Measurements from ENCODE around the gene ALPP. TPM values are rescaled to one million over a fixed set of nuclear protein-coding genes. Genes with fewer than 3 reads are reported as not detected.

ALPP gene
- total RNA-seq, 1 experiment from 2014 or later = 0.20 TPM

GRCh38 chr2:232388324-232388891 is 9.9 kb downstream of the ALPP start (continued):
- TF ChIP-seq CREM (CRISPR knock-in tag; IDR thresholded peaks at IDR 0.05) = no peak
- TF ChIP-seq ZNF317 (CRISPR knock-in tag; IDR thresholded peaks at IDR 0.05; ENCODE audit: borderline replicate concordance, low read depth) = no peak
- 0 out of 2 replicates have a peak, but pooled peaks have one; percentile 18 for TF ChIP-seq TP53 (CRISPR knock-in tag; IDR thresholded peaks at IDR 0.05)
- no peak for TF ChIP-seq ATF6 (CRISPR knock-in tag; IDR thresholded peaks at IDR 0.05)
- no peak for TF ChIP-seq MYBL2 (CRISPR knock-in tag; IDR thresholded peaks at IDR 0.05)
- no peak for TF ChIP-seq ESRRA (CRISPR knock-in tag; IDR thresholded peaks at IDR 0.05; ENCODE audit: borderline replicate concordance)
- no peak for TF ChIP-seq ARID4B (CRISPR knock-in tag; IDR thresholded peaks at IDR 0.05; ENCODE audit: borderline replicate concordance)
- TF ChIP-seq MLX (CRISPR knock-in tag; IDR thresholded peaks at IDR 0.05) = no peak
- TF ChIP-seq, protein P1, sequence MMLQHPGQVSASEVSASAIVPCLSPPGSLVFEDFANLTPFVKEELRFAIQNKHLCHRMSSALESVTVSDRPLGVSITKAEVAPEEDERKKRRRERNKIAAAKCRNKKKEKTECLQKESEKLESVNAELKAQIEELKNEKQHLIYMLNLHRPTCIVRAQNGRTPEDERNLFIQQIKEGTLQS (CRISPR knock-in tag; conservative IDR thresholded peaks at IDR 0.05) = no peak
- no peak for TF ChIP-seq ZNF232 (CRISPR knock-in tag; IDR thresholded peaks at IDR 0.05)
- TF ChIP-seq NR2C2 (CRISPR knock-in tag; IDR thresholded peaks at IDR 0.05) = no peak
- TF ChIP-seq ZNF416 (CRISPR knock-in tag; IDR thresholded peaks at IDR 0.05) = no peak

GRCh38 chr2:232389327-232389726 is 10.8 kb downstream of the ALPP start:
- no peak for DNase-seq (ENCODE audit: low spot score)
- H3K4me1 Mint-ChIP-seq = peaks cover 19% of the 10 kb centered on the region
- H3K4me3 Mint-ChIP-seq = peak overlapping the region; percentile 45
- ChIA-PET POLR2A (interaction anchor here (1.2 kb wide), 1 partner anchor 32 kb away, joined by 4 read pairs; no protein-coding TSS in a partner anchor), CTCF (no interaction called here)
- H3K9me3 Mint-ChIP-seq = no peaks in the 10 kb centered on the region
- no peaks in the 10 kb centered on the region; the same call in 1 of the 2 replicates for H3K36me3 Mint-ChIP-seq
- no peak for TF ChIP-seq FOXJ3 (CRISPR knock-in tag; IDR thresholded peaks at IDR 0.05; ENCODE audit: borderline replicate concordance)
- TF ChIP-seq RELA (CRISPR knock-in tag; IDR thresholded peaks at IDR 0.05; ENCODE audit: borderline replicate concordance) = no peak
- TF ChIP-seq ZNF416 (CRISPR knock-in tag; IDR thresholded peaks at IDR 0.05) = no peak
- TF ChIP-seq, protein P2, sequence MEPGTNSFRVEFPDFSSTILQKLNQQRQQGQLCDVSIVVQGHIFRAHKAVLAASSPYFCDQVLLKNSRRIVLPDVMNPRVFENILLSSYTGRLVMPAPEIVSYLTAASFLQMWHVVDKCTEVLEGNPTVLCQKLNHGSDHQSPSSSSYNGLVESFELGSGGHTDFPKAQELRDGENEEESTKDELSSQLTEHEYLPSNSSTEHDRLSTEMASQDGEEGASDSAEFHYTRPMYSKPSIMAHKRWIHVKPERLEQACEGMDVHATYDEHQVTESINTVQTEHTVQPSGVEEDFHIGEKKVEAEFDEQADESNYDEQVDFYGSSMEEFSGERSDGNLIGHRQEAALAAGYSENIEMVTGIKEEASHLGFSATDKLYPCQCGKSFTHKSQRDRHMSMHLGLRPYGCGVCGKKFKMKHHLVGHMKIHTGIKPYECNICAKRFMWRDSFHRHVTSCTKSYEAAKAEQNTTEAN (CRISPR knock-in tag; IDR thresholded peaks at IDR 0.05) = no peak
- TF ChIP-seq, protein P3, sequence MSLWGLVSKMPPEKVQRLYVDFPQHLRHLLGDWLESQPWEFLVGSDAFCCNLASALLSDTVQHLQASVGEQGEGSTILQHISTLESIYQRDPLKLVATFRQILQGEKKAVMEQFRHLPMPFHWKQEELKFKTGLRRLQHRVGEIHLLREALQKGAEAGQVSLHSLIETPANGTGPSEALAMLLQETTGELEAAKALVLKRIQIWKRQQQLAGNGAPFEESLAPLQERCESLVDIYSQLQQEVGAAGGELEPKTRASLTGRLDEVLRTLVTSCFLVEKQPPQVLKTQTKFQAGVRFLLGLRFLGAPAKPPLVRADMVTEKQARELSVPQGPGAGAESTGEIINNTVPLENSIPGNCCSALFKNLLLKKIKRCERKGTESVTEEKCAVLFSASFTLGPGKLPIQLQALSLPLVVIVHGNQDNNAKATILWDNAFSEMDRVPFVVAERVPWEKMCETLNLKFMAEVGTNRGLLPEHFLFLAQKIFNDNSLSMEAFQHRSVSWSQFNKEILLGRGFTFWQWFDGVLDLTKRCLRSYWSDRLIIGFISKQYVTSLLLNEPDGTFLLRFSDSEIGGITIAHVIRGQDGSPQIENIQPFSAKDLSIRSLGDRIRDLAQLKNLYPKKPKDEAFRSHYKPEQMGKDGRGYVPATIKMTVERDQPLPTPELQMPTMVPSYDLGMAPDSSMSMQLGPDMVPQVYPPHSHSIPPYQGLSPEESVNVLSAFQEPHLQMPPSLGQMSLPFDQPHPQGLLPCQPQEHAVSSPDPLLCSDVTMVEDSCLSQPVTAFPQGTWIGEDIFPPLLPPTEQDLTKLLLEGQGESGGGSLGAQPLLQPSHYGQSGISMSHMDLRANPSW (CRISPR knock-in tag; conservative IDR thresholded peaks at IDR 0.05; ENCODE audit: low read depth) = no peak
- TF ChIP-seq ZNF671 (CRISPR knock-in tag; IDR thresholded peaks at IDR 0.05) = no peak
- no peak for TF ChIP-seq CBFB (CRISPR knock-in tag; IDR thresholded peaks at IDR 0.05; ENCODE audit: low read depth)
- no peak for TF ChIP-seq FOXP4 (CRISPR knock-in tag; IDR thresholded peaks at IDR 0.05)
- no peak for TF ChIP-seq GTF2I (CRISPR knock-in tag; conservative IDR thresholded peaks at IDR 0.05)
- no peak for TF ChIP-seq GABPB1 (CRISPR knock-in tag; IDR thresholded peaks at IDR 0.05)
- TF ChIP-seq JAZF1 (CRISPR knock-in tag; IDR thresholded peaks at IDR 0.05) = no peak
- H3K27me3 Mint-ChIP-seq (ENCODE audit: low read depth) = peaks cover 75% of the 10 kb centered on the region
- H3K27ac Mint-ChIP-seq = no peak overlapping the region
- no peak for ATAC-seq
